Thyroid gland (tissue), 4 donors: Measurements from ENCODE around the gene MCOLN2.

Source experiments
- CTCF ChIP-seq, 6 experiments: fragments of 200-600 bp in 3 of 6; fragments of 450-650 bp in 3 of 6; sonication (generic) in 3 of 6; IDR thresholded peaks; one replicate each; pipeline ENCODE4 v1.5.1; 2016 to 2019; ENCODE audit warnings: antibody characterized with exemption in 6 of 6, mild to moderate bottlenecking in 2 of 6, inconsistent platforms in 1 of 6, moderate library complexity in 1 of 6
- POLR2A ChIP-seq, 2 donors: fragments of 450-650 bp; IDR thresholded peaks; one replicate each; pipeline ENCODE4 v1.6.1; 2017; ENCODE audit warnings: antibody characterized with exemption in 2 of 2, mild to moderate bottlenecking in 2 of 2, moderate library complexity in 1 of 2

- TF ChIP-seq CTCF (IDR thresholded peaks at IDR 0.05): no peak
- no peak for TF ChIP-seq POLR2A (IDR thresholded peaks at IDR 0.05)
These were observed 8.3 kb downstream of the MCOLN2 start for GRCh38 chr1:84988588-84988987.
